NCI-H510A (cell line): Measurements from ENCODE around the gene UBE2E1.
"Not testable (repeated sequence)": the region's sequence is repeated elsewhere in the genome, so short reads cannot be mapped to it uniquely, and the experiment has no call there.

Experiments
- DNase-seq: peaks from one replicate; lab custom pipeline; 2025; lab: John Stamatoyannopoulos, UW

The UBE2E1 gene

GRCh38 chr3:23917679-23918303 is 112.0 kb downstream of the UBE2E1 start:
- DNase-seq, result peak; percentile 1

DNA sequence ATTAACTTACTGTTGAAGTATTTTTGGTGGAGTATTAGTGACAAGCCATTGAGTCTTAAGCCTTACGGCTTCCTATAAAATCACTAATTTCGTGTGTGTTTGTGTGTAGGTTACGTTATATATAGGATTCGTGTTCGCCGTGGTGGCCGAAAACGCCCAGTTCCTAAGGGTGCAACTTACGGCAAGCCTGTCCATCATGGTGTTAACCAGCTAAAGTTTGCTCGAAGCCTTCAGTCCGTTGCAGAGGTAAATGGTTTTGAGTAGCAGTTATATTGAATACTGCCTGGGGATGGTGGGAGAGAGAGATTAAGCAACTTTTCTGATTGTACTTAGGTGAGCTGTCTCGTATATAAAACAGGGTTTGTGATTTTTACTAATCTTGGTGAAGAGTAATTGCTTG is 112.6 kb downstream of the UBE2E1 start:
- not testable (repeated sequence) for DNase-seq

GRCh38 chr3:23919628-23920027 is 113.9 kb downstream of the UBE2E1 start:
- no peak for DNase-seq

GRCh38 chr3:23920151-23920655 is 114.4 kb downstream of the UBE2E1 start:
- no peak for DNase-seq

- DNase-seq, result no peak
Measured at GRCh38 chr3:23921052-23921511, 115.3 kb downstream of the UBE2E1 start.

DNA sequence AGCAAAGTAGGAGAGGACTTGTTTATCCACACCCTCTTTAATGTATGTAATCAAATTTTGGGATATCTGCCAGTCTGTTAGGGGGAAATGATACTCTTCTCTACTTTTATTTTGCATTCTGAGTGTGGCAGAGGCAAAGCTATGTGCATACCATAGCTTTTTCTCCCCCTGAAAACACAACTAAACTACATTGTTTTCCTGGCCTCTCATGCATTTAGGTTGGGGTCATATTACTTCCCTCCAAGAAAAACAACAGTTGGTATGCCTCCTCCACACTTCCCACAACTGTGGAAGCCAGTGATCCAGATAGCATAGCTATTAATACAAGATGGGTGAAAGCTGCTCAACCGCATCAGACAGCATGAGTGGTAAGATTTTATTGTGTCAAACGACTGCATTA is 118.0 kb downstream of the UBE2E1 start:
- DNase-seq, result no peak

- no peak for DNase-seq
Measured at GRCh38 chr3:23926246-23926645, 120.5 kb downstream of the UBE2E1 start.

- no peak for DNase-seq
Measured at GRCh38 chr3:23926736-23927135, 121.0 kb downstream of the UBE2E1 start.

GRCh38 chr3:23928524-23928923 is 122.8 kb downstream of the UBE2E1 start:
- DNase-seq, result no peak

DNA sequence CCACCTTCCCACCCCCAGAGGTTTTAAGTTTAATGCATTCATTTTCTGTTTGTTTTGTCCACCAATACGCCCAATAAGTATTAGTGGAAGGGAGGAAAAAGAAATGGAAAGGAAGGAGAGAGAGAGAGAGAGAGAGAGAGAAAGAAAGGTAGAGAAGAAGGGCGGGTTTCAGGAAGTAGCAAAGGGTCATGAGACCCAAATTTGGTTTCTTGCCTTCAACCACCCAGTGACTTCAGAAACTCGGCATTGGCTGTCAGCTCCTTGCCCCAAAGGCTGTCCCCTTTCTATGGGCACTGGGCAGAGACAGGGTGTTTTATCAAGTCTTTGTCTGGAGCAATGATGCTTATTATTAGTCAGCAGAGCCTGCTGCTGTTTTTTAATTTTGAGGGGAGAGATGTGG is 125.8 kb downstream of the UBE2E1 start:
- DNase-seq, result no peak

DNA sequence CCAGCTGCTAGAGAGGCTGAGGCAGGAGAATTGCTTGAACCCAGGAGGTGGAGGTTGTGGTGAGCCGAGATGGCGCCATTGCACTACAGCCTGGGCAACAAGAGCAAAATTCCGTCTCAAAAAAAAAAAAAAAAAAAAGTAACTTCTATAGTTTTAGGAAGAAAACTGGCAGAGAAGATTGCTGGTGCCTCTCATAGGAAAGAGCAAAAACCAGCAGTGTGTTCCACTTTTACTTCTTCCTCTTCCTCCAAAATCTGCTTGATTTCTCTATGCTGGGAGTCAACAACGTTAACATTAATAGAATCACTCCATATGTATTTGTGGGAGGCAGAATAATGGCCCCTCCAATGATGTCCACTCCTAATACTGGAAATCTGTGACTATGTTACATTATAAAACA is 126.8 kb downstream of the UBE2E1 start:
- DNase-seq, result no peak

- DNase-seq, result no peak
Measured at GRCh38 chr3:23934253-23934652, 128.5 kb downstream of the UBE2E1 start.

DNA sequence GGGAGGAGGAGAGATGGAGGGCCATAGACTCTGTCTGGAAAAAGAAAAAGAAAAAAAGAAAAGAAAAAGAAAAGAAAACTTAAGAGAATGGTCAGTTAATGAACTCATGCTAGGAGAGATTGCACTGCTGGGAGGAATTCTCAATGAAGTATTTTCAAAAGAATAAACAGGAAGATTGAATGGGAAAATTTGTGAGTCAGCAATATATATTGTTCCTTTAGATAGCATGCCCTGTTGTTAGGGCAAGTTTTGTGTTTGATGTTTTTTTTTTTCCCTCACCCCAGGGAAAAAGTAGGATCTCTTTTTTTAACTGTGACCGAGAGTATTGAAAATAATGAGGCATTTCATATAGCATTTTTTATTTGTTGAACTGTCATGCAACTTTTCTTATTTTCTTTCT is 131.5 kb downstream of the UBE2E1 start:
- DNase-seq, result no peak

DNA sequence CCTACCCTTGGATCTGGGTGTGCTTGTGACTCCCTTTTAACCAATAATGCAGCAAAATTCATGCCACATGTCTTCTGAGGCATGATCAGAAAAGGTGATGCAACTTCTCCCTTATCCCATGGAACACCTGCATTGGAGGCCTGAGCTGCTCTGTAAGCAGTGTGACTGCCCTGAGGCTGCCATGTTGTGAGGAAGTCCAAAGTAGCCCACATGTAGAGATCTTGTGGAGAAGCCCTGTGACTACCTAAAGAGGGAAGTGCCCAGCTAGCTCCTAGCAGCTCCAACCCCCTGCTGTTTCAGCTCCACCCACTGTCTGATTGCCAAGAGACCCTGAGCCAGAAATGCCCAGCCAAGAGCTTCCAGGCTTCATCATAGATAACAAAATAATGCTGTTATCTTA is 132.9 kb downstream of the UBE2E1 start:
- DNase-seq, result no peak

- DNase-seq, result no peak
Measured at GRCh38 chr3:23940775-23941174, 135.0 kb downstream of the UBE2E1 start.
